ENCODE results near the gene SIL1.
"Not testable (repeated sequence)": the region's sequence is repeated elsewhere in the genome, so short reads cannot be mapped to it uniquely, and the experiment has no call there.

Gene SIL1

DNA sequence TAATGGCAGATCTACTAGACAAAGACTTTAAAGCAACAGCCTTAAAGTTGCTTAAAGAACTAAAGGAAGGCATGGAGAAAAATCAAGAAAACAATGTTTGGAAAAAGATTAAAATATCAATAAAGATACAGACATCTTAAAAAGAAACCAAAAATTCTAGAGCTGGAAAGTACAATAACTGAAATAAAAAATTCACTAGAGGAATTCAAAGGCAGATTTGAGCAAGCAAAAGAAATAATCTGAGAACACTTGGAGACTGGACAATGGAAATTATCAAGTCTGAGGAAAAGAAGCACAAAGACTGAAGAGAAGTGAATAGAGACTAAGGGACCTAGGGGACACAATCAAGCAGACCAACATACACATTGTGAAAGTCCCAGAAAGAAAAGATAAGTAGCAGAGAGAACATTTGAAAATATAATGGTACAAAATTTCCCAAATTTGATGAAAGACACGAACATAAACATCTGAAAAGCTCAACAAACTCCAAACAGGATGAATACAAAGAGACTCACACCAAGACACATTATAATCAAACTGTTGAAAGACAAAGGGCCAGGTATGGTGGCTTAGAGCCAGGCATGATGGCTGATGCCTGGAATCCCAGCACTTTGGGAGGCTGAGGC lies 26.3 kb downstream of the SIL1 start:
- DNase-seq, result no peak

GRCh38 chr5:139167952-139168720 lies 30.0 kb downstream of the SIL1 start:
- DNase-seq, result no peak

DNA sequence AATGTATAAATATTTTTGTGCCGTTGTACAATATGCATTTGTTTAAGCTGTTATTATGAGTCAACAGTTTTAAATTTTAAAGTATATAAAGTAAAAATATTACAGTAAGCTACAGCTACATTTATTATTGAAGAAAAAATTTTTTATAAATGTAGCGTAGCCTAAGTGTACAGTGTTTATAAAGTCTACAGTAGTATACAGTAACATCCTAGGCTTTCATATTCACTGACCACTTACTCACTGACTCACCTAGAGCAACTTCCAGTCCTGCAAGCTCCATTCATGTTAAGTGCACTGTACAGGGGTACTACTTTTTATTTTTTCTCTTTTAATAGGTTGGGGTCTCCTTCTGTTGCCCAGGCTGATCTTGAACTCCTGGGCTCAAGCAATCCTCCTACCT lies 30.6 kb downstream of the SIL1 start:
- DNase-seq, result no peak

DNA sequence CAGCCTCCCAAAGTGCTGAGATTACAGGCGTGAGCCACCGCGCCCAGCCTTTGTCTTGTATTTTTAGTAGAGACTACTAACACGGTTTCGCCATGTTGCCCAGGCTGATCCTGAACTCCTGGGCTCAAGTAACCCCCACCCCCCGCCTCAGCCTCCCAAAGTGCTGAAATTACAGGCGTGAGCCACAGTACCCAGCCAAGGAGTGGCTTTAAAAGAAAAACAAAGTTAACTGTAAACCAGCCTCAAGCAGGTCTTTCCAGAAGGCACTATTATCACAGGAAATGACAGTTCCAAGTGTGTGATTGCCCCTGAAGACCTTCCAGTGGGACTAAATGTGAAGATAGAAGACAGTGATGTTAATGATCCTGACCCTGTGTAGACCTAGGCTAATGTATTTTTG lies 31.1 kb downstream of the SIL1 start:
- no peak for DNase-seq

GRCh38 chr5:139164897-139165296 lies 33.3 kb downstream of the SIL1 start:
- not testable (repeated sequence) for DNase-seq

- DNase-seq, result no peak
These were observed 34.1 kb downstream of the SIL1 start for GRCh38 chr5:139164020-139164419.

- DNase-seq, result no peak
These were observed 35.7 kb downstream of the SIL1 start for GRCh38 chr5:139162448-139162847.

GRCh38 chr5:139158791-139159190 lies 39.4 kb downstream of the SIL1 start:
- no peak for DNase-seq

- no peak for DNase-seq
These were observed 40.6 kb downstream of the SIL1 start for GRCh38 chr5:139157556-139157955.

DNA sequence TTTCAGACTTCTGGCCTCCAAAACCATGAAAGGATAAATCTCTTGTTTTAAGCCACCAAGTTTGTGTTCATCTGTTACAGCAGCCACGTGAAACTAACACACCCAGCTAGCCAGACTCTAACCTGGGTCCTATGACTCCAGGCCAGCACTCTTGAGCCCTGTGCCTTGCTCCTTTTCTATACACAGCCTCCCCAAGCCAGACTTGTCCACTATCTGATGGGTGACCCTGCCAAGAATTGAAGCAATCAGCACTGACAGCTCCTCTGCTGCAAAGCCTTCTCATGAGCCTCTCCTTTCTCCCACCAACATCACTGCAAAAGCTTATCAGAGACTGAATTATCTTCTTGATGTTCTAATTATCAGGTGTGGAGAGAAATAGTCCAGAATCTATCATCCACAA lies 41.4 kb downstream of the SIL1 start:
- no peak for DNase-seq

DNA sequence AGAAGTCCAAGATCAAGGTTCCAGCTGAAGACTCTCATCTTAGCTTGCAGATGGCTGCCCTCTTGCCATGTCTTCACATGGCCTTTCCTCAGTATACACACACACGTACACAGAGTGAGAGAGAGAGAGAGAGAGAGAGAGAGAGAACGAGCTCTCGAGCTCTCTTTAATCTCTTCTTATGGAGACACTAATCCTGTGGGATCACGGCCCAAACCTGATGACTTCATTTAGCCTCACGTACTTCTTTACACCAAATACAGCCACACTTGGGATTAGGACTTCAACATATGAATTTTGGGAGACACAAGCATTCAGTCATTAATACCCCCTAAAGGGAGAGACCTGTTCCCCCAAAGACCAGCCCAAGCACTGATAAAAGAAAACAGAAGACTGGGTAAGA lies 42.8 kb downstream of the SIL1 start:
- DNase-seq, result no peak

DNA sequence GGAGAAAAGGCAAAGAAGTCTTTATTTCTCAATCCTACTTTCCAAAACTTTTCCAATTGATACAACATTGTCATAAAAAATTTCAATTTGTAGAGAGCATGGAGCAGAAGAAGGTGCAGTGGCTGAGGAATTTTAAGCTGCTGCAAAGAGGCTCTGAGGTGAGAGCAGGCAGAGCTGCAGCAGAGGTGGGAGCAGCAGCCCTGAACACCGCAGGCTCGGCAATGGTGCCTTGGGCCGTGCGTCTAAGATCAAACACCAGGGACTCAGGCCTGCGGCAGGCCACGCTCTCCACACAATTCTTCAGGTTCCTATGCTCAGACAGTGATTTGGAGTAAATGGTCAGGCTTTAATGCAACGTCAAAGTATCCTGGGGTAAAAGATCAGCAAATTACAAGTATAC lies 46.3 kb downstream of the SIL1 start:
- no peak for DNase-seq

- no peak for DNase-seq
These were observed 47.7 kb downstream of the SIL1 start for GRCh38 chr5:139150367-139150999.

- no peak for DNase-seq
These were observed 48.5 kb downstream of the SIL1 start for GRCh38 chr5:139149477-139150199.

DNA sequence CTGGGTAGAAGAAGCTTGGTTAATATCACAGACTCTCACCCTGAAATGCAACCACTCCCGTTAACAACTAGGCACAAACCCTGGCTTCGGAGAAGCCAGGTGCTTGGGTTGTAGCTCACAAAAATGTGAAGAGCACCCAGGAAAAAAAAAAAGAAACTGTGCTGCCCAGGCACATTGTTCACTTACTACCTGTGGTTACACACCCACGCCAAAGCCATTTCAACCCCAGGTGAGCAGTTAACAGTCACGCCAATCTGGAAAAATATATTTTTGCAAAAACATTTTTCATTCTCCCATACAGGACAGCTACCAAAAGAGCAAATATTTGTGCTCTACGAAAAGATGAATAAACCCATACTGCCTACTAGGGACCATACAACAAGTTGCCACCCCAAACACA lies 49.2 kb downstream of the SIL1 start:
- no peak for DNase-seq

DNA sequence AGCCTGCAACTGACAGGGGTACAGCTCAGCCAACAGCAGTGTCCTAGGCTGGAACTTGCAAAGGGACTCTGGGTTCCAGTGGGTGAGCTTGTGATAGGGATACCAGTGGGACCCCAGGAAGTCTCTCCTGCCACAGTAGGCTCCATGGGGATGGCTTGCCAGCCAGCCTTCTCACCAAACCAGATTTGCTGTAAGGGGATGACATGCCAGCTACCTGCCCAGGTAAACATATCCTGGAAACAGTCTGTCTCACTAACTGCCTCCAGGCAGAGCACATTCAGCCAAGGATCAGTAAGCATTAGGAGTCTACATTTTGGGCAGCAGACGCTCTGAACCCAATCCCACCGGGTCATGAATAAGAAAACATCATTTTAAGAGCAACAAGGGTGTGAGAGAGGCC lies 49.9 kb downstream of the SIL1 start:
- no peak for DNase-seq

DNA sequence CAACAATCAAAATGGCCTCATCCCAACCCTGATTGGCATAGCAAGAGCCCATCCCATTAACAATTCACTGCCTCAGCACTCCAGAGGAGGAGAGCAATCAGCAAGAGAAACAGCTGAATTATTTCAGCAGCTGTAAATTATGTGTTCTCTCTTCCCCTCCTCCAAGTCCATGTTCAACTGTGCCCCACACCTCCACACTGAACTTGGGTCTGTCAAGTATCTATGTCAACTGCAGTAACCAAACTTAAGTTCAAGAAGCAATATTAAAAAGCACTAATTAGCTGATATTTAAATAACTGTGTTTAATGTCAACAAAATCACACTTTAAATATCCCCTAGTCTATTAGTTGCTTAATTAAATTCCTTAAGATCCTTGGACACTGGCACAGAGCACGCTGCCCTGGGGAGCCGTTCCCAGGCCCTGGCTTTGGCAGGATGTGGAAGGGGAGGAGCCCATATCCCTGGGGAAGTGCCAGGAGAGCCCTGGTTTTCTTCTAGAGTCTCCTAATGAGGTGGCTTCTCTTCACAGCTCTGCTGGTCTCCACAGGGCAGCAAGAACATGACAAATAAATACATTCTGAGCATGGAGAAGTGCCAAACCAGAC lies 50.6 kb downstream of the SIL1 start:
- DNase-seq, result no peak

DNA sequence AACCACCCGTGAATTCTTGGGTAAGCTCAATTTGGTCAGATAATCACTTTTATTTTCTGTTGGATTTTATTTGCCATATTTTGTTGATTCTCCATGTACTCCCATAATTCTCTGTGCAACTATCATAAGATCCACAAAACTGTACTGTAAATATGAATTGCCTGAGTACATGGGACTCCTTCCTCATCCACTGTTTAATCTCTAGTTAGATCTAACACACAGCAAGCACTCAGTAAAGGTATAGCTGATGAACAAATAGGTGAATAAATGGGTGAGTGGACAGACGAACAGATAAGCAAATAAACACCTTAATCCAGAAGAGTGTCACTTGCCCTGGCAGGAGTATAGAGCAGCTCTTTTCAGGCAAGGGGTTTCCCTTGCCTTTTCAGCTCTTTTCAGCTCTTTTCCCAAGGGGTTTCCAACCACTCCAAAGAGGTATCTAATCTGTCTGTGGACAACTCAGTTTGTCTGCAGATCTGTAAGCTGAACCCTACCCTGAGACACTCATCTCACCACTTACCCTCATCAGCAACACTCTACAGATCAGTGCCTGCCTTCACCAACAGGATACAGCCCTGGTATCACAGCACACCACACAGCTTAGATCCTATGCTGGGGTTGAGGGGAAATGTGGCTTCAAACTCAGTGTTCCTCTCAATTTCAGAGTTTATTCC lies 51.2 kb downstream of the SIL1 start:
- DNase-seq, result no peak

DNA sequence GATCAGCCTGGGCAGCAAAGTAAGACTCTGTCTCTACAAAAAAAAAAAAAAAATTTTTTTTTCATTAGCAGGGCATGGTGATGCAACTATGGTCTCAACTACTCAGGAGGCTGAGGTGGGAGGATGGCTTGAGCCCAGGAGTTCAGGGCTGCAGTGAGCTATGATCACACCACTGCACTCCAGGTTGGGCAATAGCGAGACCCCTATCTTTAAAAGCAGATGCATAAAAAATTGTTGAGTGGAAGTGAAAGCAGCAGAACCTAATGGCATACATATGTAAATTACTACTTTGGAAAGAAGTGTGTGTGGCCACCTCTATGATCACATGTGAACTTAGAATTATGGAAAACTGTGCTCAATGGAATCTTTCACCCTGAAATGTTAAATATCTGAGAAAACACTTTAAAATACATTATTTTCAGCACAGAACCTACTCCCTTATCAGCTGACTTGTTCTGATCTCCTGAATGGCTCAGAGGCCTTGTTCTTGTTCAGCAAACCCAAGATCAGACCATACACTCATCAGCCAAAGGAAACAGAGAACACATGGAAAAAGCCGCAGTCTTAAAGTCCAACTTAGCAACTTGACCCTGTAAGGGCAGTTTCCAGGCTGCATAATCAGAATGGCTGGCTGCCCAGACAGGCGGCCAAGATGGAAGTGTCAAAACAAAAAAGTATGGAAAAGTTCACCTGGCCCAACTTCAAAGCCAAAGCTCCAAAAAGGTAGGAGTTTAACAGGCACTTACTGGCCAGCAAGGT lies 56.5 kb downstream of the SIL1 start:
- no peak for DNase-seq

DNA sequence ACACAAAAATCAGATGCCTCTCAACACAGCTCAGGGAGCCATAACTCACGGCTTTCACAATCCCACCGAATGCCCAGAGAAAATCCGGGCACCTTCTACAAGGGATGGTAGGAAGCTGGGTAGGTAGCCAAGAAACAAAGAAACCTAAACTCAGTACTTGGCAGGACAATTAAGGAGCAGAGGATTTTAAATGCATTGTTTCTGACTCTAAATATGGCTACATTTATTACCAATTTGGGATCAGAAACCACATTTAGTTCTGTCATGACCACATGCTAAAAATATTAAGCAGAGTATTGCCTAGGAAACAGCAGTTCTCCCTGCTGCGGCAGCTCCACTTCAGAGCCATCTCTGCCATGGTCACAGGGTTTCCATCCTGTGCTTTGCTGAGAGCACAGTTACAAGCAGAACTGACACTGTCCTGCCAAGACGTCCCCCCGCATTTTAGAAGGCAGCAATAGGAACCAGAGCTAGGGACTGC lies 57.5 kb downstream of the SIL1 start:
- DNase-seq, result no peak

DNA sequence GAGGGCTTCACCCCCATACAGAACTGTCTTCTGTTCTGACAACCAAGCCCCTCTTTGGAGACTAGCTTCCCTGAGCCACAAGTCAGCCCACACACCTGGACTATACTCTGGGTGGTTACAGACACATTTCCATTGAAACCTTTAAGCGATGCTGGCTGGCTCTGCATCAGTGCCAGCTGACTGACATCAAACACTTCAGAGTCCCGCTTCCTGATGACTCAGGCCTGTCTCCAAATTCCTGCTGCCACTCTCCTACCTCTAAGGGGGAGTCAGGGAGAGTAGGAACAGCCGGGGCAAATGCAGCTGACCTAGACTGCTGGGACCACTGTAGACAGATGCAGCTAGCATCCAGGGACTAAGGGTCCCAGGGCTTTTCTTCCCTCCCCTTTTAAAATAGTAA lies 59.4 kb downstream of the SIL1 start:
- DNase-seq, result no peak

DNA sequence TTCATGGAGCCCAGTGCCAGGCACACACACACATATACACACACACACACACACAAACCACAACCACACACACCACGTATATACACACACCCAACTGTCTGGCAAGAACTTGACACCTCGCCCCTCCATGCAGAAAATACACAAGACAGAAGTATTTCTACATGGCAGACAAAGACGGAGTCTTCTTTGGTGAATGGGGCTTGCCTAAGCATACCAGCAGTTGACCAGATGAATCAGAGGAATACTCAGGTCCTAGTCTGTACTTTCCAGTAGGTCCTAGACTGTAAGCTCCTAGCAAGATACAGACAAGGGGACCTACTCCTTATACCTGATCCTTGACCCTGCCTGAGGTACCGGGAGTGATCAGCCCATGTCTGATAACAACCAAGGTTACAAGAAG lies 60.1 kb downstream of the SIL1 start:
- no peak for DNase-seq

Data from activated CD4-positive, alpha-beta T cell treated with anti-CD3 and anti-CD28 coated beads, Interleukin-2, amount 50 U/mL, for 1 hour (primary cell).